HFFc6 (cell line): ENCODE results near the gene SEMA5B. TPM values are rescaled to one million over a fixed set of nuclear protein-coding genes. Genes with fewer than 3 reads are reported as not detected.

Experiments used
- DNase-seq: peaks from one replicate; pipeline ENCODE4 v3.0.0-alpha.2; 2018
- H3K27ac Mint-ChIP-seq: 2 replicates; pipeline ENCODE4 v1.8.0; 2020; ENCODE audit warnings: mild to moderate bottlenecking, mixed read lengths
- H3K27me3 Mint-ChIP-seq: 2 replicates; pipeline ENCODE4 v1.8.0; 2021; ENCODE audit warnings: mild to moderate bottlenecking, moderate library complexity, mixed read lengths; ENCODE audit not compliant: insufficient read depth
- H3K36me3 Mint-ChIP-seq: 2 replicates; pipeline ENCODE4 v1.8.0; 2021; ENCODE audit warnings: low read depth, mixed read lengths
- H3K4me1 Mint-ChIP-seq: 2 replicates; pipeline ENCODE4 v1.8.0; 2020; ENCODE audit warnings: low read depth, mixed read lengths
- H3K4me3 Mint-ChIP-seq: 2 replicates; pipeline ENCODE4 v1.8.0; 2020; ENCODE audit warnings: mild to moderate bottlenecking, moderate library complexity, mixed read lengths
- H3K9me3 Mint-ChIP-seq: 2 replicates; pipeline ENCODE4 v1.8.0; 2020; ENCODE audit warnings: mild to moderate bottlenecking, mixed read lengths
- CTCF ChIP-seq: fragments of 200-600 bp; sonication (generic); IDR thresholded peaks from 2 replicates; pipeline ENCODE4 v1.5.0; 2021; ENCODE audit warnings: antibody characterized with exemption, mild to moderate bottlenecking
- total RNA-seq, 6 experiments: library from RNA; stranded (reverse); fragmentation: NEBNext Ultra II Directional; extraction: Animal tissue kit (Norgen Biotek cat#: 25700); gene quantifications; 2 replicates in 1 of 6; 3 replicates in 5 of 6; pipeline ENCODE4 v1.2.3, GENCODE V29; 2021

Gene SEMA5B
- total RNA-seq, 6 experiments from 2014 or later = not detected

- no peak for TF ChIP-seq CTCF
- H3K27ac Mint-ChIP-seq = no peak overlapping the region
- DNase-seq = no peak
- H3K36me3 Mint-ChIP-seq = no peaks in the 10 kb centered on the region
- no peaks in the 10 kb centered on the region for H3K4me1 Mint-ChIP-seq
- no peak overlapping the region for H3K4me3 Mint-ChIP-seq
- peaks cover 48% of the 10 kb centered on the region for H3K27me3 Mint-ChIP-seq
- no peaks in the 10 kb centered on the region for H3K9me3 Mint-ChIP-seq
Observed at GRCh38 chr3:122913539-122914100, 113.9 kb downstream of the SEMA5B start.

GRCh38 chr3:122912772-122913538 is 114.6 kb downstream of the SEMA5B start:
- Mint-ChIP-seq H3K4me1 (no peaks in the 10 kb centered on the region), H3K4me3 (no peak overlapping the region), H3K36me3 (no peaks in the 10 kb centered on the region), H3K9me3 (no peaks in the 10 kb centered on the region), H3K27ac (no peak overlapping the region), H3K27me3 (peaks cover 47% of the 10 kb centered on the region)
- TF ChIP-seq CTCF = no peak
- DNase-seq = no peak

- TF ChIP-seq CTCF = no peak
- Mint-ChIP-seq H3K27me3 (peaks cover 48% of the 10 kb centered on the region), H3K27ac (no peak overlapping the region), H3K9me3 (no peaks in the 10 kb centered on the region), H3K36me3 (no peaks in the 10 kb centered on the region), H3K4me3 (no peak overlapping the region), H3K4me1 (no peaks in the 10 kb centered on the region)
- no peak for DNase-seq
Observed at GRCh38 chr3:122911901-122912300, 115.7 kb downstream of the SEMA5B start.

GRCh38 chr3:122908251-122908650 is 119.3 kb downstream of the SEMA5B start:
- no peak for DNase-seq
- Mint-ChIP-seq H3K4me3 (no peak overlapping the region), H3K36me3 (peaks cover 12% of the 10 kb centered on the region; the same call in 1 of the 2 replicates), H3K27me3 (peaks cover 46% of the 10 kb centered on the region), H3K27ac (no peak overlapping the region), H3K4me1 (no peaks in the 10 kb centered on the region), H3K9me3 (peaks cover 12% of the 10 kb centered on the region)
- TF ChIP-seq CTCF = no peak

- no peak overlapping the region for H3K27ac Mint-ChIP-seq
- H3K4me1 Mint-ChIP-seq = no peaks in the 10 kb centered on the region
- peaks cover 12% of the 10 kb centered on the region; the same call in 1 of the 2 replicates for H3K36me3 Mint-ChIP-seq
- no peak overlapping the region for H3K4me3 Mint-ChIP-seq
- peaks cover 48% of the 10 kb centered on the region for H3K27me3 Mint-ChIP-seq
- no peak for TF ChIP-seq CTCF
- peaks cover 12% of the 10 kb centered on the region for H3K9me3 Mint-ChIP-seq
- DNase-seq = no peak
Observed at GRCh38 chr3:122907471-122907870, 120.1 kb downstream of the SEMA5B start.
